ENCODE measurements around the gene GM2A. TPM values are rescaled to one million over a fixed set of nuclear protein-coding genes. Genes with fewer than 3 reads are reported as not detected.
"Not testable (repeated sequence)": the region's sequence is repeated elsewhere in the genome, so short reads cannot be mapped to it uniquely, and the experiment has no call there.

GM2A gene
- total RNA-seq, 3 donors from 2014 or later: 35.1 to 58.0 (median 43.8) TPM

DNA sequence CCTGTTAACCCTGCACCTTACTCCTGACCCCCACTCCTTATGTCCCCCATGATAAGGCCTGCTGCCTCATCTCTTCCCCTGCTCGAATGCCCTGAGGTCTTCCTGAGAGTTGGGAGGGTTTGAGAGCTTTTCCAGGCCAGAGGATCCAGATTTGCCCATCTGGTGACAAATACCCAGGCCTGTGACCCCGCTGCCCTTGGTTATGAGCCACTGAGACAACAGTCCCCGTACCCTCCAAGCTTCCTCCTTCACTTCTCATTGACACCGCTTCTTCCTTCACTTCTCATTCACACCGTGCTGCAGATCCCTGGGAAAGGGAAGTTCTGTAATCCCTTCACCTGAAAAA is 593 bp downstream of the GM2A start:
- peak overlapping the region; percentile 70 to 82 (median 70) for H3K4me3 ChIP-seq
- TF ChIP-seq CTCF (IDR thresholded peaks at IDR 0.05): no peak
- H3K9me3 ChIP-seq: no peaks in the 10 kb centered on the region
- peak overlapping the region; percentile 73 to 77 for H3K27ac ChIP-seq
- peaks cover 0 to 3% of the 10 kb centered on the region in 2 donors for H3K4me1 ChIP-seq
- intact Hi-C loops (cut with DNase I; ENCODE audit: low total_unique reads): no loop called here
- no peak for DNase-seq (ENCODE audit: low spot score in 2 of 2)
- no peaks in the 10 kb centered on the region for H3K36me3 ChIP-seq
- no peaks in the 10 kb centered on the region for H3K27me3 ChIP-seq

GRCh38 chr5:151254556-151254955 is 1.6 kb downstream of the GM2A start:
- Histone ChIP-seq H3K27ac (no peak overlapping the region), H3K36me3 (no peaks in the 10 kb centered on the region), H3K27me3 (no peaks in the 10 kb centered on the region), H3K4me1 (peaks cover 0 to 3% of the 10 kb centered on the region in 2 donors), H3K4me3 (peak overlapping the region in 2 of 3 donors; percentile 70 to 82), H3K9me3 (no peaks in the 10 kb centered on the region)
- TF ChIP-seq POLR2AphosphoS5 (IDR thresholded peaks at IDR 0.05): no peak
- no peak for DNase-seq (ENCODE audit: low spot score in 2 of 2)
- intact Hi-C loops (cut with DNase I; ENCODE audit: low total_unique reads): no loop called here

DNA sequence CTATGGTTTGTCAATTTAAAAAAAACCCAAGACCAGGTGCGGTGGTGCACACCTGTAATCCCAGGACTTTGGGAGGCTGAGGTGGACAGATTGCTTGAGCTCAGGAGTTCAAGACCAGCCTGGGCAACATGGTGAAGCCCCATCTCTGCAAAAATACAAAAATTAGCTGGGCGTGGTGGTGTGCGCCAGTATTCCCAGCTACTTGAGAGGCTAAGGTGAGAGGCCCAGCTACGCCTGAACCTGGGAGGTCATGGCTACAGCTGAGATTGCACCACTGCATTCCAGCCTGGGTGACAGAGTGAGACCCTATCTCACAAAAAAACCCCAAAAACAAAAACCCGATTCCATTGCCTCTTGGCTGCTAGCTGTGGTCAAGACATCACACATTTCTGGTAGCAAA is 2.0 kb downstream of the GM2A start:
- H3K27me3 ChIP-seq; H3K9me3 ChIP-seq; H3K36me3 ChIP-seq; H3K4me1 ChIP-seq; intact Hi-C loops (cut with DNase I; ENCODE audit: low total_unique reads); DNase-seq (ENCODE audit: low spot score in 2 of 2); H3K27ac ChIP-seq: not testable (repeated sequence)
- H3K4me3 ChIP-seq: peak overlapping the region in 1 of 3 donors; percentile 24

DNA sequence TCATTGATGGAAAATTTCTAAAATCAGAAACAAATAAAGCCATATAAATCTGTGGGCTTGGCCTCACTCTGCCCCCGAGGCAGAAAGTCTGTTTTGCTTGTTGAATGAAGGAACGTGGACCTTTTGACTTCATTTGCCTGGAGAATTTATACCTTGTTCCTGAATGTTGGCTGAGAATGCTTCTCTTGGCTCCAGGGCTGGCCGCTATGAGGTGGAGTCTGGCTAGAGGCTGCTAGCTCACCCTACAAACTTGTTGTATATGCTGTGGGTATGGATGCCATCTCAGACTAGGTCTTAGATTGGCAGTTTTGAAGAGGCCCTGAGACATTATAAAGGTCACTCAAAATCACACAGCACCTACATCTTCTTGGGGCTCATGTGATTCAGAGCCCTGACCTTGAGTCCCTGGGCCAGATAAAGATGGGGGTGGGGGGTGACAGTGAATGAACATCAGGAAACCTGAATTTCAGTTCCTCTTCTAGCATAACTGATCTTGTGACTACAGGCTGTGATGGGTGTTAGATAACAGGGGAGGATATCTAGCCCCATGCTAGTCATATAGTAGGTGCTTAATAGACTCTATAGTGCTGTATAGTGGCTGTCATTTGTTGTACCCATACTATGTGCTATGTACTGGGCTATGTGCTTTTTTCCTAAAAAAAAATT is 2.8 kb downstream of the GM2A start:
- no peaks in the 10 kb centered on the region for H3K27me3 ChIP-seq
- H3K4me3 ChIP-seq: peak overlapping the region in 1 of 3 donors; percentile 24
- TF ChIP-seq POLR2A (IDR thresholded peaks at IDR 0.05) (no peak), POLR2AphosphoS5 (IDR thresholded peaks at IDR 0.05) (no peak), CTCF (IDR thresholded peaks at IDR 0.05) (no peak)
- intact Hi-C loops (cut with DNase I; ENCODE audit: low total_unique reads): no loop called here
- no peak overlapping the region for H3K27ac ChIP-seq
- H3K4me1 ChIP-seq: peaks cover 0 to 3% of the 10 kb centered on the region in 2 donors
- peaks cover 3% of the 10 kb centered on the region for H3K36me3 ChIP-seq
- no peaks in the 10 kb centered on the region for H3K9me3 ChIP-seq
- DNase-seq (ENCODE audit: low spot score in 2 of 2): no peak

- H3K9me3 ChIP-seq: no peaks in the 10 kb centered on the region
- peaks cover 0 to 3% of the 10 kb centered on the region in 2 donors for H3K4me1 ChIP-seq
- H3K27ac ChIP-seq: peak overlapping the region; percentile 30 to 45
- H3K4me3 ChIP-seq: no peak overlapping the region
- TF ChIP-seq CTCF (IDR thresholded peaks at IDR 0.05) (no peak), POLR2A (IDR thresholded peaks at IDR 0.05) (no peak), POLR2AphosphoS5 (IDR thresholded peaks at IDR 0.05) (no peak)
- H3K27me3 ChIP-seq: no peaks in the 10 kb centered on the region
- peaks cover 4% of the 10 kb centered on the region for H3K36me3 ChIP-seq
- intact Hi-C loops (cut with DNase I; ENCODE audit: low total_unique reads): no loop called here
- DNase-seq (ENCODE audit: low spot score in 2 of 2): no peak
Measured at GRCh38 chr5:151257731-151258181, 4.8 kb downstream of the GM2A start.

- H3K27me3 ChIP-seq: no peaks in the 10 kb centered on the region
- no peak overlapping the region for H3K4me3 ChIP-seq
- intact Hi-C loops (cut with DNase I; ENCODE audit: low total_unique reads): no loop called here
- peak overlapping the region in 1 of 2 donors; percentile 30 for H3K27ac ChIP-seq
- H3K36me3 ChIP-seq: peaks cover 4% of the 10 kb centered on the region
- H3K9me3 ChIP-seq: no peaks in the 10 kb centered on the region
- H3K4me1 ChIP-seq: peaks cover 0 to 3% of the 10 kb centered on the region in 2 donors
- no peak for TF ChIP-seq POLR2A (IDR thresholded peaks at IDR 0.05)
- no peak for DNase-seq (ENCODE audit: low spot score in 2 of 2)
Measured at GRCh38 chr5:151258201-151258611, 5.2 kb downstream of the GM2A start.

All from breast epithelium (tissue), 4 donors.